Epidermal melanocyte (primary cell): ENCODE results near the gene TMEM139.
A peak's percentile ranks its signal among the peaks of the same experiment; 100 is the strongest.

Experiments
- DNase-seq: peaks from one replicate; pipeline ENCODE4 v3.0.0; 2011; ENCODE audit warnings: low spot score; ENCODE audit not compliant: insufficient read length

The TMEM139 gene

GRCh38 chr7:143284591-143285469 lies at the start of gene TMEM139:
Gene TMEM139, plus strand, starts transcription at chr7:143284958. Its CDS starts 1,000 bp downstream, at chr7:143285958.
- DNase-seq = no peak

GRCh38 chr7:143235561-143235960 lies 49.2 kb upstream of the TMEM139 start:
- no peak for DNase-seq

GRCh38 chr7:143236408-143236990 lies 48.3 kb upstream of the TMEM139 start:
- DNase-seq = no peak

- no peak for DNase-seq
Observed at GRCh38 chr7:143237366-143237765, 47.4 kb upstream of the TMEM139 start.

- DNase-seq = no peak
Observed at GRCh38 chr7:143238289-143238980, 46.3 kb upstream of the TMEM139 start.

- DNase-seq = no peak
Observed at GRCh38 chr7:143239813-143240212, 44.9 kb upstream of the TMEM139 start.

GRCh38 chr7:143240291-143241168 lies 44.2 kb upstream of the TMEM139 start:
- peak; percentile 43 for DNase-seq

GRCh38 chr7:143242306-143242705 lies 42.5 kb upstream of the TMEM139 start:
- DNase-seq = no peak

- DNase-seq = no peak
Observed at GRCh38 chr7:143243111-143243510, 41.6 kb upstream of the TMEM139 start.

- DNase-seq = no peak
Observed at GRCh38 chr7:143243614-143244013, 41.1 kb upstream of the TMEM139 start.

GRCh38 chr7:143244321-143244720 lies 40.4 kb upstream of the TMEM139 start:
- no peak for DNase-seq

GRCh38 chr7:143245123-143245522 lies 39.6 kb upstream of the TMEM139 start:
- DNase-seq = no peak

GRCh38 chr7:143247372-143247771 lies 37.4 kb upstream of the TMEM139 start:
- DNase-seq = no peak

- DNase-seq = no peak
Observed at GRCh38 chr7:143248761-143249354, 35.9 kb upstream of the TMEM139 start.

GRCh38 chr7:143250199-143250598 lies 34.6 kb upstream of the TMEM139 start:
- DNase-seq = no peak

- no peak for DNase-seq
Observed at GRCh38 chr7:143250822-143251221, 33.9 kb upstream of the TMEM139 start.

GRCh38 chr7:143252006-143252405 lies 32.8 kb upstream of the TMEM139 start:
- DNase-seq = no peak

- no peak for DNase-seq
Observed at GRCh38 chr7:143255564-143255963, 29.2 kb upstream of the TMEM139 start.

GRCh38 chr7:143256325-143256724 lies 28.4 kb upstream of the TMEM139 start:
- DNase-seq = no peak

GRCh38 chr7:143256932-143257331 lies 27.8 kb upstream of the TMEM139 start:
- DNase-seq = no peak

- DNase-seq = no peak
Observed at GRCh38 chr7:143257501-143257900, 27.3 kb upstream of the TMEM139 start.
